H1 (cell line): ENCODE results near the gene MXI1. TPM values are rescaled to one million over a fixed set of nuclear protein-coding genes. Genes with fewer than 3 reads are reported as not detected.

Experiments used
- CTCF ChIA-PET: fragments of 300-600 bp; sonication (Branson Sonifier 250); formaldehyde crosslinking; loops from one replicate; lab custom pipeline; 2021; ENCODE audit not compliant: partially characterized antibody; lab: Charles Lee
- POLR2A ChIA-PET: fragments of 300-600 bp; sonication (Branson Sonifier 250); formaldehyde crosslinking; loops from one replicate; lab custom pipeline; 2021; ENCODE audit warnings: inconsistent platforms; ENCODE audit not compliant: partially characterized antibody; lab: Charles Lee
- DNase-seq, 2 experiments: peaks; one replicate each; pipeline versions ENCODE4 v3.0.0 to v3.0.0-alpha.2; 2010 to 2022; ENCODE audit warnings: low spot score in 2 of 2, low read depth in 1 of 2, mixed read lengths in 1 of 2
- FAIRE-seq: peaks from 2 replicates; lab custom pipeline; 2011; peaks lifted over from hg19 to GRCh38; lab: Jason Lieb, UNC
- H2AFZ ChIP-seq: 2 replicates; pipeline ENCODE4 v1.8.1; 2012; ENCODE audit warnings: low read length, inconsistent platforms
- H2AK5ac ChIP-seq: 2 replicates; pipeline ENCODE4 v1.6.1; 2013; ENCODE audit warnings: low read depth, low read length
- H2BK120ac ChIP-seq: replicated peaks from 2 replicates; pipeline ENCODE3; 2013; ENCODE audit warnings: low read depth, low read length, inconsistent platforms
- H2BK12ac ChIP-seq: 2 replicates; pipeline ENCODE4 v1.6.1; 2013; ENCODE audit warnings: low read depth, low read length
- H2BK15ac ChIP-seq: 2 replicates; pipeline ENCODE4 v1.6.1; 2013; ENCODE audit warnings: low read length
- H2BK20ac ChIP-seq: 2 replicates; pipeline ENCODE4 v1.6.1; 2013; ENCODE audit warnings: low read length
- H2BK5ac ChIP-seq: 2 replicates; pipeline ENCODE4 v1.6.1; 2013; ENCODE audit warnings: low read depth, low read length
- H3K14ac ChIP-seq: 2 replicates; pipeline ENCODE4 v1.6.1; 2013; ENCODE audit warnings: inconsistent platforms; ENCODE audit not compliant: insufficient read length
- H3K18ac ChIP-seq: 2 replicates; pipeline ENCODE4 v1.6.1; 2013; ENCODE audit warnings: low read length; ENCODE audit errors: extremely low read depth
- H3K23ac ChIP-seq: 2 replicates; pipeline ENCODE4 v1.6.1; 2013; ENCODE audit warnings: inconsistent platforms; ENCODE audit not compliant: insufficient read length
- H3K23me2 ChIP-seq: 2 replicates; pipeline ENCODE4 v1.6.1; 2013; ENCODE audit warnings: low read depth, low read length
- H3K27ac ChIP-seq: 2 replicates; pipeline ENCODE4 v1.6.1; 2011; ENCODE audit warnings: low read depth, low read length, inconsistent platforms
- H3K27me3 ChIP-seq, 4 experiments: replicated peaks in 1 of 4; 1 replicate in 1 of 4; 2 replicates in 3 of 4; pipeline versions ENCODE4 v1.6.1 to v1.8.1; 2011 to 2013; ENCODE audit warnings: low read length in 3 of 4, mild to moderate bottlenecking in 3 of 4, inconsistent platforms in 2 of 4, mixed read lengths in 2 of 4, moderate library complexity in 1 of 4; ENCODE audit not compliant: control insufficient read depth in 3 of 4, insufficient read depth in 3 of 4; ENCODE audit errors: extremely low read depth in 1 of 4
- H3K36me3 ChIP-seq, 4 experiments: 2 replicates each; pipeline versions ENCODE4 v1.6.1 to v1.8.1; 2011 to 2013; ENCODE audit warnings: mild to moderate bottlenecking in 4 of 4, low read length in 3 of 4, moderate library complexity in 2 of 4, control low read depth in 1 of 4, inconsistent platforms in 1 of 4; ENCODE audit not compliant: insufficient read depth in 4 of 4, control insufficient read depth in 2 of 4
- H3K4ac ChIP-seq: replicated peaks from 2 replicates; pipeline ENCODE3; 2013; ENCODE audit warnings: low read length, low read depth, mixed read lengths, inconsistent platforms; ENCODE audit not compliant: insufficient read length
- H3K4me1 ChIP-seq, 4 experiments: replicated peaks in 1 of 4; 1 replicate in 1 of 4; 2 replicates in 3 of 4; pipeline versions ENCODE4 v1.6.1 to v1.8.1; 2011 to 2013; ENCODE audit warnings: low read length in 3 of 4, inconsistent platforms in 2 of 4, mixed read lengths in 1 of 4; ENCODE audit not compliant: insufficient read depth in 4 of 4, control insufficient read depth in 3 of 4
- H3K4me2 ChIP-seq, 2 experiments: 2 replicates each; pipeline versions ENCODE4 v1.6.1 to v1.8.1; 2011 to 2013; ENCODE audit warnings: low read depth in 2 of 2, low read length in 2 of 2, control low read depth in 1 of 2, inconsistent platforms in 1 of 2, mild to moderate bottlenecking in 1 of 2; ENCODE audit not compliant: insufficient read depth in 1 of 2
- H3K4me3 ChIP-seq, 4 experiments: fragments of 200-600, 300-600 bp in 1 of 4; sonication (generic), shearing (Covaris generic), sonication (Bioruptor Twin) in 1 of 4; 2 replicates each; pipeline versions ENCODE4 v1.5.1 to v1.8.1; 2011 to 2016; ENCODE audit warnings: low read length in 4 of 4, low read depth in 3 of 4, control low read depth in 2 of 4, inconsistent platforms in 2 of 4, mild to moderate bottlenecking in 2 of 4, mixed read lengths in 1 of 4, moderate library complexity in 1 of 4; ENCODE audit not compliant: insufficient read depth in 2 of 4; ENCODE audit errors: extremely low read depth in 1 of 4
- H3K56ac ChIP-seq: replicated peaks from 2 replicates; pipeline ENCODE3; 2013; ENCODE audit warnings: low read depth, mild to moderate bottlenecking, mixed read lengths, low read length, inconsistent platforms; ENCODE audit not compliant: insufficient read length
- H3K79me1 ChIP-seq: 2 replicates; pipeline ENCODE4 v1.6.1; 2013; ENCODE audit warnings: low read depth, low read length, control low read depth
- H3K79me2 ChIP-seq, 2 experiments: 2 replicates each; pipeline versions ENCODE4 v1.6.1 to v1.8.1; 2012 to 2013; ENCODE audit warnings: low read length in 2 of 2, mild to moderate bottlenecking in 2 of 2, inconsistent platforms in 1 of 2; ENCODE audit not compliant: insufficient read depth in 2 of 2, control insufficient read depth in 1 of 2
- H3K9ac ChIP-seq, 4 experiments: replicated peaks in 1 of 4; 1 replicate in 1 of 4; 2 replicates in 3 of 4; pipeline versions ENCODE4 v1.6.1 to v1.8.1; 2011 to 2013; ENCODE audit warnings: low read depth in 3 of 4, low read length in 3 of 4, control low read depth in 2 of 4, mild to moderate bottlenecking in 2 of 4, moderate library complexity in 2 of 4, inconsistent platforms in 1 of 4; ENCODE audit errors: extremely low read depth in 1 of 4
- H3K9me3 ChIP-seq, 2 experiments: 2 replicates each; pipeline versions ENCODE4 v1.6.1 to v1.8.1; 2012 to 2013; ENCODE audit warnings: mild to moderate bottlenecking in 2 of 2, moderate library complexity in 2 of 2, control low read depth in 1 of 2, inconsistent platforms in 1 of 2, low read depth in 1 of 2, low read length in 1 of 2, mixed read lengths in 1 of 2; ENCODE audit not compliant: insufficient read depth in 2 of 2
- H4K20me1 ChIP-seq, 2 experiments: replicated peaks in 1 of 2; 2 replicates each; pipeline versions ENCODE3 to v1.8.1; 2011 to 2013; ENCODE audit warnings: inconsistent platforms in 2 of 2, low read length in 2 of 2, mild to moderate bottlenecking in 1 of 2; ENCODE audit not compliant: insufficient read depth in 2 of 2, control insufficient read depth in 1 of 2
- H4K5ac ChIP-seq: 2 replicates; pipeline ENCODE4 v1.6.1; 2013; ENCODE audit warnings: low read length, low read depth, mixed read lengths, inconsistent platforms; ENCODE audit not compliant: insufficient read length
- H4K8ac ChIP-seq: 2 replicates; pipeline ENCODE4 v1.8.0; 2013; ENCODE audit warnings: mild to moderate bottlenecking, moderate library complexity, low read length, inconsistent platforms; ENCODE audit not compliant: insufficient read depth; ENCODE audit errors: extremely low read depth
- H4K91ac ChIP-seq: replicated peaks from 2 replicates; pipeline ENCODE3; 2013; ENCODE audit warnings: low read length, mixed read lengths, inconsistent platforms; ENCODE audit not compliant: insufficient read length
- BCL11A ChIP-seq, 2 experiments: IDR thresholded peaks; one replicate each; pipeline ENCODE4 v1.6.1; 2011; ENCODE audit warnings: low read depth in 2 of 2, low read length in 2 of 2, mild to moderate bottlenecking in 2 of 2
- CHD2 ChIP-seq: IDR thresholded peaks from 2 replicates; pipeline ENCODE4 v1.6.1; 2012; ENCODE audit warnings: low read length, improper control_type of control experiment
- EGR1 ChIP-seq: IDR thresholded peaks from 2 replicates; pipeline ENCODE4 v1.6.1; 2011; ENCODE audit warnings: low read depth, low read length, borderline replicate concordance
- HDAC2 ChIP-seq, 2 experiments: fragments of 300-600 bp in 1 of 2; sonication (generic) in 1 of 2; IDR thresholded peaks; 2 replicates each; pipeline ENCODE4 v1.6.1; 2011 to 2012; ENCODE audit warnings: low read depth in 2 of 2, low read length in 2 of 2, mild to moderate bottlenecking in 2 of 2, moderate library complexity in 2 of 2, borderline replicate concordance in 1 of 2, inconsistent platforms in 1 of 2
- JUN ChIP-seq: IDR thresholded peaks from 2 replicates; pipeline ENCODE4 v1.6.1; 2011; ENCODE audit warnings: low read depth, mild to moderate bottlenecking, improper control_type of control experiment, low read length
- JUND ChIP-seq: IDR thresholded peaks from 2 replicates; pipeline ENCODE4 v1.6.1; 2011; ENCODE audit warnings: mild to moderate bottlenecking, improper control_type of control experiment, low read length
- KDM1A ChIP-seq: fragments of 200-600, 300-600 bp; sonication (generic); IDR thresholded peaks from 2 replicates; pipeline ENCODE4 v1.7.1; 2016; ENCODE audit warnings: mild to moderate bottlenecking, low read length, borderline replicate concordance
- KDM4A ChIP-seq: IDR thresholded peaks from one replicate; pipeline ENCODE4 v1.7.1; 2012; ENCODE audit warnings: low read depth, mild to moderate bottlenecking, moderate library complexity, low read length, inconsistent platforms; ENCODE audit not compliant: severe bottlenecking
- POLR2AphosphoS5 ChIP-seq: IDR thresholded peaks from 2 replicates; pipeline ENCODE4 v1.6.1; 2011; ENCODE audit warnings: low read depth, low read length
- SIN3A ChIP-seq, 2 experiments: IDR thresholded peaks in 1 of 2; conservative IDR thresholded peaks in 1 of 2; 2 replicates each; pipeline ENCODE4 v1.6.1; 2011 to 2012; ENCODE audit warnings: low read length in 2 of 2, improper control_type of control experiment in 1 of 2, low read depth in 1 of 2, mild to moderate bottlenecking in 1 of 2
- TAF7 ChIP-seq: optimal IDR thresholded peaks from 2 replicates; pipeline ENCODE3; 2011; ENCODE audit warnings: low read depth, mild to moderate bottlenecking, inconsistent platforms, low read length, moderate library complexity, borderline replicate concordance
- ZNF274 ChIP-seq: IDR thresholded peaks from 2 replicates; pipeline ENCODE4 v1.7.0; 2012; ENCODE audit warnings: low read length, borderline replicate concordance; ENCODE audit errors: extremely low read depth
- WGBS, 2 experiments: shearing (Covaris generic) in 1 of 2; methylation state at CpG; one replicate each; pipeline versions ENCODE4 v1.1.6 to v1.1.7; 2013 to 2015; ENCODE audit warnings: low lambda C conversion rate in 2 of 2, mixed read lengths in 2 of 2, inconsistent platforms in 1 of 2, low coverage in 1 of 2, missing lambda C conversion rate in 1 of 2; ENCODE audit not compliant: insufficient replicate concordance in 2 of 2, insufficient coverage in 1 of 2, insufficient read length in 1 of 2; ENCODE audit errors: extremely low coverage in 1 of 2, missing lambda C conversion rate in 1 of 2; 5-methylcytosine and 5-hydroxymethylcytosine counted together
- polyA plus RNA-seq, 7 experiments: library from polyadenylated mRNA; depleted of rRNA in 3 of 7; stranded (reverse) in 5 of 7; unstranded in 2 of 7; fragments of >200 nt in 5 of 7; fragments of 200-250 nt in 2 of 7; gene quantifications; 1 replicate in 5 of 7; 2 replicates in 1 of 7; 4 replicates in 1 of 7; pipeline versions ENCODE4 v1.2.1 to v1.2.3, GENCODE V29; 2011 to 2013; ENCODE audit warnings: missing spikeins in 2 of 7, mixed read lengths in 2 of 7
- total RNA-seq: library from RNA; stranded (reverse); fragmentation: NEBNext Ultra II Directional; extraction: Animal tissue kit (Norgen Biotek cat#: 25700); gene quantifications from 2 replicates; pipeline ENCODE4 v1.2.1, GENCODE V29; 2021
- TF ChIP-seq, protein P1 (sequence below): IDR thresholded peaks from 2 replicates; pipeline ENCODE4 v1.6.1; 2011; ENCODE audit warnings: low read length, improper control_type of control experiment

Gene MXI1
- total and polyA plus RNA-seq, 2 of the 8 experiments (the other 6 are each of a cell fraction or from before 2014, with no cell fraction given), result 5.7 to 8.8 TPM

DNA sequence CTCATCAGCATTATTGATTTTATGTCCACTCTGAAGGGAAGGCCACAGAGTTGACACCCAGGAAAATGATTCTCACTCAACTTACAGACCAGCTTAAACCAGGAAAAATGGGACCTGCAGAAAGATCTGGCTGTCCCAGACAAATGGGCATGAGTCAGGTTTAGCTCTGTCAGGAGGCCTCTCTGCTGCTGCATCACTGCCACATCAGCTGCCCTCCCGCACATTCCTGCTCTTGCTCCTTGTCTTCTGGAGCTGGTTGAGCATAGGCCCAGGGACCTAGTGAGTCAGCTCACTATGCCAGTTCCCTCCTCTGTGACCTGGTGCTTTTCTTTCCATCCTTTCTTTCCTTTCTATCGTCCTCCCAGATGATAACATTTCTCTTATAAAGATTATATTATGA, 116.1 kb downstream of the MXI1 start:
- no peak overlapping the region for H3K18ac ChIP-seq
- POLR2A ChIA-PET, result interaction anchor here (0.8 to 1.1 kb wide), 2 partner anchors 20 to 216 kb away, joined by 3 read pairs; no protein-coding TSS in a partner anchor
- WGBS, 2 experiments, result 76% methylated on average over 2 of the region's 2 CpGs; no CpG with 5 or more reads in 1 of the 2 experiments
- H2BK20ac ChIP-seq, result no peak overlapping the region
- peaks cover 0 to 3% (median 0%) of the 10 kb centered on the region in 4 experiments; a peak in 2 of 7 replicates for H3K4me1 ChIP-seq
- H3K79me1 ChIP-seq, result no peaks in the 10 kb centered on the region
- no peak overlapping the region for H3K4ac ChIP-seq
- H4K91ac ChIP-seq, result no peak overlapping the region
- no peak overlapping the region for H2AK5ac ChIP-seq
- no peak overlapping the region for H3K23ac ChIP-seq
- no peak overlapping the region for H3K4me2 ChIP-seq
- no peak overlapping the region for H2BK15ac ChIP-seq
- H3K9ac ChIP-seq, result no peak overlapping the region
- H3K36me3 ChIP-seq, result no peaks in the 10 kb centered on the region
- H3K4me3 ChIP-seq, result no peak overlapping the region
- TF ChIP-seq ZNF274, result no peak
- no peak for TF ChIP-seq KDM4A
- no peak for TF ChIP-seq CHD2
- no peak for TF ChIP-seq POLR2AphosphoS5
- TF ChIP-seq TAF7, result no peak
- no peak for TF ChIP-seq KDM1A
- TF ChIP-seq JUN, result no peak
- TF ChIP-seq EGR1, result no peak
- TF ChIP-seq, protein P1, sequence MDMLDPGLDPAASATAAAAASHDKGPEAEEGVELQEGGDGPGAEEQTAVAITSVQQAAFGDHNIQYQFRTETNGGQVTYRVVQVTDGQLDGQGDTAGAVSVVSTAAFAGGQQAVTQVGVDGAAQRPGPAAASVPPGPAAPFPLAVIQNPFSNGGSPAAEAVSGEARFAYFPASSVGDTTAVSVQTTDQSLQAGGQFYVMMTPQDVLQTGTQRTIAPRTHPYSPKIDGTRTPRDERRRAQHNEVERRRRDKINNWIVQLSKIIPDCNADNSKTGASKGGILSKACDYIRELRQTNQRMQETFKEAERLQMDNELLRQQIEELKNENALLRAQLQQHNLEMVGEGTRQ, result no peak
- no peak for TF ChIP-seq HDAC2 (IDR thresholded peaks at IDR 0.05; ENCODE audit: borderline replicate concordance in 1 of 2, low read depth in 2 of 2, low read length in 2 of 2)
- TF ChIP-seq JUND, result no peak
- TF ChIP-seq BCL11A (IDR thresholded peaks at IDR 0.05; ENCODE audit: low read depth in 2 of 2, low read length in 2 of 2), result no peak
- TF ChIP-seq SIN3A (conservative IDR thresholded peaks at IDR 0.05 in 1 of 2, IDR thresholded peaks at IDR 0.05 in 1 of 2; ENCODE audit: low read depth in 1 of 2, low read length in 2 of 2), result no peak
- DNase-seq, result no peak
- H2AFZ ChIP-seq, result no peak overlapping the region
- no peaks in the 10 kb centered on the region for H3K79me2 ChIP-seq
- H3K27ac ChIP-seq, result no peak overlapping the region
- no peak for FAIRE-seq
- H3K27me3 ChIP-seq, result no peaks in the 10 kb centered on the region
- no peak overlapping the region for H4K5ac ChIP-seq
- H3K56ac ChIP-seq, result no peak overlapping the region
- H2BK120ac ChIP-seq, result no peak overlapping the region
- H4K8ac ChIP-seq, result no peak overlapping the region
- H3K9me3 ChIP-seq, result peaks cover 3 to 4% of the 10 kb centered on the region in 2 experiments; a peak in 1 of 4 replicates
- CTCF ChIA-PET, result interaction anchor here (1.1 to 3.6 kb wide), 8 partner anchors 9 to 223 kb away, joined by 3 to 14 read pairs (median 7); no protein-coding TSS in a partner anchor
- no peaks in the 10 kb centered on the region for H4K20me1 ChIP-seq
- no peak overlapping the region for H3K14ac ChIP-seq
- H2BK5ac ChIP-seq, result no peak overlapping the region
- no peak overlapping the region for H2BK12ac ChIP-seq
- no peaks in the 10 kb centered on the region for H3K23me2 ChIP-seq
